Loucy (cell line): ENCODE data around the gene UNC5C.

Experiments used
- H2AFZ ChIP-seq: fragments of 200-600 bp; sonication (generic); 2 replicates; pipeline ENCODE4 v1.6.0; 2016; ENCODE audit warnings: antibody characterized with exemption, mild to moderate bottlenecking, low read length, moderate library complexity
- H3F3A ChIP-seq: fragments of 200-600 bp; 2 replicates; pipeline ENCODE4 v1.6.0; 2016; ENCODE audit warnings: antibody characterized with exemption, low read depth, mild to moderate bottlenecking
- H3K27me3 ChIP-seq: fragments of 200-600 bp; sonication (generic); 2 replicates; pipeline ENCODE4 v1.6.1; 2014; ENCODE audit warnings: low read length, mild to moderate bottlenecking; ENCODE audit not compliant: insufficient read depth, poor library complexity, severe bottlenecking
- H3K36me3 ChIP-seq: fragments of 200-600 bp; sonication (generic); 2 replicates; pipeline ENCODE4 v1.6.1; 2016; ENCODE audit warnings: low read length; ENCODE audit not compliant: insufficient read depth
- H3K4me1 ChIP-seq: fragments of 200-600 bp; sonication (generic); 2 replicates; pipeline ENCODE4 v1.5.1; 2014; ENCODE audit warnings: low read length, mild to moderate bottlenecking; ENCODE audit not compliant: insufficient read depth, poor library complexity, severe bottlenecking
- H3K4me2 ChIP-seq: fragments of 200-600 bp; sonication (generic); 2 replicates; pipeline ENCODE4 v1.6.0; 2014; ENCODE audit warnings: antibody characterized with exemption, low read length, low read depth, mild to moderate bottlenecking; ENCODE audit not compliant: poor library complexity, severe bottlenecking
- H3K4me3 ChIP-seq: fragments of 200-600 bp; sonication (generic); 2 replicates; pipeline ENCODE4 v1.5.1; 2014; ENCODE audit warnings: low read length, mild to moderate bottlenecking, mixed read lengths; ENCODE audit not compliant: poor library complexity, severe bottlenecking
- H3K79me2 ChIP-seq: fragments of 200-600 bp; sonication (generic); 2 replicates; pipeline ENCODE4 v1.6.1; 2014; ENCODE audit warnings: low read length; ENCODE audit not compliant: insufficient read depth
- H3K9ac ChIP-seq: fragments of 200-600 bp; sonication (generic); 2 replicates; pipeline ENCODE4 v1.6.0; 2014; ENCODE audit warnings: mild to moderate bottlenecking, low read depth, low read length, moderate library complexity; ENCODE audit not compliant: poor library complexity, severe bottlenecking
- H3K9me2 ChIP-seq: fragments of 200-600 bp; sonication (generic); replicated peaks from 2 replicates; pipeline ENCODE4 v1.6.1; 2016; ENCODE audit warnings: low read depth, low read length, mixed read lengths
- H3K9me3 ChIP-seq: fragments of 200-600 bp; sonication (generic); 2 replicates; pipeline ENCODE4 v1.6.1; 2014; ENCODE audit warnings: mild to moderate bottlenecking, antibody characterized with exemption, low read length, low read depth; ENCODE audit not compliant: insufficient read depth
- H4K20me1 ChIP-seq: fragments of 200-600 bp; sonication (generic); 2 replicates; pipeline ENCODE4 v1.6.0; 2014; ENCODE audit warnings: antibody characterized with exemption, low read length, mild to moderate bottlenecking; ENCODE audit not compliant: insufficient read depth, poor library complexity, severe bottlenecking
- CTCF ChIP-seq: fragments of 200-600 bp; sonication (generic); conservative IDR thresholded peaks from 2 replicates; pipeline ENCODE4 v1.5.1; 2014; ENCODE audit warnings: mild to moderate bottlenecking, antibody characterized with exemption, low read length
- EZH2phosphoT487 ChIP-seq: fragments of 200-600 bp; IDR thresholded peaks from 2 replicates; pipeline ENCODE4 v1.6.1; 2018; ENCODE audit warnings: antibody characterized with exemption, mild to moderate bottlenecking, moderate library complexity, borderline replicate concordance

UNC5C gene

DNA sequence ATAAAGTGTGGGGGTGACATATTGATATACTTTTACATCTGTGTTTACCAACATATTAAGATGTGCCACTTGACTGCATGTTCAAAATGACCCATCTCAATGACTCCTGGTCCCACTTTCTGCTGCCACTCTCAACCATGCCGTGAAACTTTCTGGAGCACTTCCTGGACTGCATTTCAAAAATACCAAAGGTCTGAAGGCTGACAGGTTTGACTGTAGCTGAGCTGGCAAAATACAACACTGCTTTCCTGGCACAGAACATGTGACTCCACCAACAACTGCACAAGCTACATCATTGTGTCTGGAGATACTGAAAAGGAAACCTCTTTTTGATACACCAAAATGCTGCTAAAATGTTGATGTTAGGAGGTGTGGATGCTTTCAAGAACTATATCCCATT, 184.8 kb downstream of the UNC5C start:
- Histone ChIP-seq H3K4me3 (no peak overlapping the region), H3K79me2 (no peaks in the 10 kb centered on the region), H4K20me1 (no peaks in the 10 kb centered on the region), H3K36me3 (no peaks in the 10 kb centered on the region), H3K27me3 (no peaks in the 10 kb centered on the region), H3K9me2 (no peaks in the 10 kb centered on the region), H3K4me1 (no peaks in the 10 kb centered on the region), H3K9ac (no peak overlapping the region), H2AFZ (peak overlapping the region; percentile 67; the same call in 1 of the 2 replicates), H3K4me2 (no peak overlapping the region), H3K9me3 (no peaks in the 10 kb centered on the region), H3F3A (no peaks in the 10 kb centered on the region)
- TF ChIP-seq CTCF (no peak), EZH2phosphoT487 (no peak)

DNA sequence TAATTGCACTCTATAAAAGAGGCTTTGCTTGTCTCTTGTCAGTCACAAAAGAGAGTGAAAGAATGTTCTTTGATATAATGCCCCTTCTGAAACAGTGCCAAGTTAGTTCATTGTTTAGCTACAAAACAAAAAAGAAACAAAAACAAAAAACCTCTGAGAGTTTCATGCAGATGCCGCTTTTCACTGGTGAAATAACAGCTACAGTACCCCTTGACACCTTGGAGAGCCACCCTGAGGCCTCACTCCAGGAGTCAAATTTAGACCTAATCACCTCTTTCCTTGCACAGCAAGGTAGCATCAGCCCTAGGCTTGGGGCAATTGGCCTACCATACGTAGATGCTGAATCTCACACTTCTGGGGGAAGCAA, 185.2 kb downstream of the UNC5C start:
- Histone ChIP-seq H4K20me1 (no peaks in the 10 kb centered on the region), H3K36me3 (no peaks in the 10 kb centered on the region), H3K9ac (no peak overlapping the region), H3K79me2 (no peaks in the 10 kb centered on the region), H3K4me2 (no peak overlapping the region), H3K4me3 (no peak overlapping the region), H3K27me3 (no peaks in the 10 kb centered on the region), H2AFZ (peak overlapping the region; percentile 6; the same call in 1 of the 2 replicates), H3F3A (no peaks in the 10 kb centered on the region), H3K4me1 (no peaks in the 10 kb centered on the region), H3K9me2 (no peaks in the 10 kb centered on the region), H3K9me3 (no peaks in the 10 kb centered on the region)
- TF ChIP-seq EZH2phosphoT487: no peak
- TF ChIP-seq CTCF: no peak

DNA sequence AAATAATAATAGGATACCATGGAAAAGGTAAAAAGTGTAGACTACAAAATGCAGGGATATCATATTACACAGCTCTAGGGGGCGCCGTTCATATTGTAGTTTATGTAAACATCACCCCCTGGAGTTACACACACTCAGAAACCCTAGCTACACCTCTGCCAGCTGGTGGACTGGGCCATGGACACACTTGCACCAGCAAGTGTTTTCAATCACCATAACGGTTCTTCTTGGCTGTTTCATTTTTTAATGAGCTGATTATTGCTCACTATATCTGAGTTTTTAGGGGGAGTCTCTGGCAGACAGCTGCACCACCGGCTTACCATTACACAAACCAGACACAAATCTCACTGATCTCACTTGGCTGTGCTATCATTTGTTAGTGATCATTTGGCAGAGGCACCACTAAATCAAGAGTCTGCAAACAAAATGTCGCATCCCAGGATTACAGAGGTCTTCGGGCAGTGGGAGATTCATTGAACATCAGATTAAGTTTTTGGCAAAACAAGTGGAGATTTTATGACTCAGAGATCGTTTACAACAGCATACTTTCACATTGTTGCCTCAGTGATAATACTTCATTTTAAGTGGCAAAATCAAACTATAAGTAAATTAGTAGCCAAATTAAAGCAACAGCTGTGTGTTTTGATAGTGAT, 185.7 kb downstream of the UNC5C start:
- Histone ChIP-seq H3K36me3 (no peaks in the 10 kb centered on the region), H3K4me1 (no peaks in the 10 kb centered on the region), H3K9ac (no peak overlapping the region), H3K9me3 (no peaks in the 10 kb centered on the region), H3K79me2 (no peaks in the 10 kb centered on the region), H4K20me1 (no peaks in the 10 kb centered on the region), H3K4me3 (no peak overlapping the region), H3K4me2 (no peak overlapping the region), H3K27me3 (no peaks in the 10 kb centered on the region), H3F3A (no peaks in the 10 kb centered on the region), H3K9me2 (no peaks in the 10 kb centered on the region), H2AFZ (peak overlapping the region; percentile 6; the same call in 1 of the 2 replicates)
- TF ChIP-seq CTCF: peak; percentile 89
- TF ChIP-seq EZH2phosphoT487: no peak
